GM21717 (cell line): ENCODE measurements around the gene MT1A.
"Not testable (repeated sequence)": the region's sequence is repeated elsewhere in the genome, so short reads cannot be mapped to it uniquely, and the experiment has no call there.

Source experiments
- ATAC-seq: cut with Tn5 transposase; IDR thresholded peaks from one replicate; pipeline ENCODE4 v1.9.1; 2021; ENCODE audit warnings: mild to moderate bottlenecking, moderate library complexity; ENCODE audit not compliant: unreplicated experiment

The MT1A gene

DNA sequence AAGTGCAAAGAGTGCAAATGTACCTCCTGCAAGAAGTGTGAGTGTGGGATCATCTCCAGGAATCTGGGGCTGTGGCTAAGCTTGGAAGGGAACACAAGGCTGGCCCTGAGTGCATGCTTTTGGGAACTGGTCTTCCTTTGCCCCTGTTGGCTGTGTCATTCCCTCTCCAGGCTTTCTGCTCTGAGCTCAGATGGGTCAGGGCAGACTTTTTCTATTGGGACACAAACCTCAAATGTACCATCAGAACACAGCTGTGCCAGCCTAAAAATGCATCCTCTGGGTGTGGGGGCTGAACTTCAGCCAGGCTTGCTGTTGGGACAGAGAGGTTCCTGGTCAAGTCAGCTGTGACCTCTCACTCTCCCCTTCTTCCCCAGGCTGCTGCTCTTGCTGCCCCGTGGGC, 14.1 kb downstream of the MT1A start:
- ATAC-seq: no peak

DNA sequence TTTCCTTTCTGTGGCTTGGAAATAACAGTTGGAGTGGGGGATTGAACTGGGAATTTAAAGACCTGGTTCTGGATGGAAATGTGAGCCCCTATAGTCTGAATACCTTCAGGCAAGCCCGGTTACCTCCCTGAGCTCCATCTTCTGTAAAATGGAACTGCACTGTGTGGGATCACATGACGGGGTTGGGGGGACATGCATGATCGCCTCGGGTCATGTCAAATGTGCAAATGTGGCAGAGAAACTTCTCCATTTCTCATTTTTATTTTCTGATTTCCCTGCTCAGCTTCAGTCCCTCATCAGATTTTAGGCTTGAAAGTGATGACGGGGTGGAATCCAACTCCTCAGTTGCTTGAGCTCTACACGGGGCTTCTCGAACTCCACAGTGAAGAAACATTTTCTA, 14.8 kb downstream of the MT1A start:
- no peak for ATAC-seq

DNA sequence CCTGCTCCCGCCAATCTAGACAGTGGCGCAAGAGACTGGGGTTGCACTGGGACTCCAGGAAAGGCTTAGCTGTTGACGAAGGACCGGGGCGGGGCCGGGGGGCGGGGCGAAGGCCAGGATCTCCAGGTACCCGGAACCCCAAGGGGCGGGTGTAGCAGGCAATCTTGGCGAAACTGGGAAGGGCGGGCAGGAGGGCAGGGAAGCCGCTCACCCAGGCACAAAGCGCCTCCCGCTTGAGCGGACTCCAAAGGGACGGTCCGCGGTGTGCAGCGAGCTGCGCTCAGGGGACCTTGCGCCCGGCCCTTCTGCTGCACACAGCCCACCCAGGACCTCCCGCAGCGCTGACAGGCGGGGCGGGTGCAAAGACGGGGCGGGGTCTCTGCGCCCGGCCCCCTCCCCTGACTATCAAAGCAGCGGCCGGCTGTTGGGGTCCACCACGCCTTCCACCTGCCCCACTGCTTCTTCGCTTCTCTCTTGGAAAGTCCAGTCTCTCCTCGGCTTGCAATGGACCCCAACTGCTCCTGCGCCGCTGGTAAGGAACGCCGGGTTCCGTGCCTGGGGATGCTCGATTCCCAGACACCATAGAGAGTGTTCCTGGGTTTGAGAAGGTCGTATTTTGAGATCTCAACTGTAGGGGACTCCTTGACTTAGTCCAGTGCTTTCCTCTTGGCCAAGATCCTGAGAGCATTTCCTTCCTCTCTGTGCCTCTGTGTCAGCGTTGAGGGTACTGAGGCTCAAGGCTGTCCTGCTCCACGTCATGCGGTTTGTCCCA, 19.3 kb downstream of the MT1A start, which contains the start of gene MT1F:
TSS of gene MT1F (plus strand) at position 405 of the 772 bp plus-strand sequence. CDS start at position 505, 100 bp downstream.
- peak; percentile 52 for ATAC-seq

DNA sequence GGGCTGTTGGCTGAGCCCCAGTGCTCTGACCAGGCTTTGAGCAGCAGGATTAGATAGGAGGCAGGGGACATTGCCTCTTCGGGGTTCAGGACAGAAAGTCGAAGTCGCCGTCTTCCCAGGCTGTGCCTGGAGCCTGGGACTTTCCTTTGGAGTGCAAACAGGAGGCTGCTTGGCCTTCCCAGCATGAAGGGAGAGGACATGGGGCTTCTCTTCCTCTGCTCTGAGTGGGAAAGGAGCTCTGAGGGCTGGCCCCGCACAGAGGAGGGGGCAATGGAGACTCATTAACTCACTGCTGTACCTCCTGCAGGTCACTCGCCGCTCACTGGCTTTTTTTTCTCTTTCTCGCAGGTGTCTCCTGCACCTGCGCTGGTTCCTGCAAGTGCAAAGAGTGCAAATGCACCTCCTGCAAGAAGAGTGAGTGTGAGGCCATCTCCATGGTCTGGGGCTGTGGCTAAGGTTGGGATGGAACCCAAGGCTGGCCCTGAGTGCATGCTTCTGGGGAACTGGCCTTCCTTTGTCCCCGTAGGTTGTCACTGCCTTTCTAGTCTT, 19.9 kb downstream of the MT1A start:
- ATAC-seq: no peak

DNA sequence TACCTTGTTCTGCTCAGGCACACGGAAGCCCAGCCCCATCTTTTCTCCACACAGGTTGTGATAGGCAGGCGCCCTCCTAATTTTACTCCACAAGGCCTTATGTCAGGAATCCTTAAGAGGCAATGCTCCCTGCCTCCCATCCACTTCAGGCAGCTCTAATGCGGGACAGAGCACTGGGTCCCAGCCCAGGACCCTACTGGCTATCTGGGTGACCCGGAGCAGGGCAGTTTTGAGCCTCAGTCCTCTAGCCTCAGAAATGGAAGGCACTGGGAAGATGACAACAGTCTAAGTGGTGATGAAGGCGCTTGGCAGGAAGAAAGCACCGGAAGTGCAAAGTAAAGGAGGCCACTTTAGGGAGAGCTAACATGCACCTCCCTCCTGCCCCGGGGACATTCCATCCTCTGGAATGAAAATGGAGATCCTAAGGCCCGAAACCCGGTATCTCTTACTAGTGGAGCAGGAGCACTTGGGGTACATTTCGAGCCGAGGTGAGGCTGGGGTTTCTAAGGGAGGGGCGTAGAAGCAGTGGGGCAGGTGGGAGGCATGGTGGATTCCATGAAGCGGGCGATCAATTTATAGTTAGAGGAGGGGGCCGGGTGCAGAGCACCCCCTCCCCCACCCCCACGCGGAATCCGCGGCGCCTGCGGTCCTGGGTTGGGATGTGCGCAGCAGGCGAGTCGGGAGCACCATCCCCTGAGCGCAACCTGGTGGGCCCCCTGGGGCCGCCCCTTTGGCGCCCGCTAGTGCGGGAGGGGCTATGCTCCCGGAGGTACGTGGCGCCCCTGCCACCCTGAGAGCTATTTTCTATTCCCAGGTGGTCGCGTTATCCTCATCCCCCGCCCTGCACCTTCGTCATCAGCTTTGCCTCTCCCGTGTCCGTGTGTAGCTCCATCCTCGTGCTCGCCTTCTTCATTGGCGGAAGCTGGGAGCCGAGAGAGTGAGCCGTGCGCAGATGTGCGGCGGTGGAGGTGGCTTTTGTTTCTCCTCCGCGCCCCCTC, 24.2 kb downstream of the MT1A start:
- ATAC-seq: no peak

DNA sequence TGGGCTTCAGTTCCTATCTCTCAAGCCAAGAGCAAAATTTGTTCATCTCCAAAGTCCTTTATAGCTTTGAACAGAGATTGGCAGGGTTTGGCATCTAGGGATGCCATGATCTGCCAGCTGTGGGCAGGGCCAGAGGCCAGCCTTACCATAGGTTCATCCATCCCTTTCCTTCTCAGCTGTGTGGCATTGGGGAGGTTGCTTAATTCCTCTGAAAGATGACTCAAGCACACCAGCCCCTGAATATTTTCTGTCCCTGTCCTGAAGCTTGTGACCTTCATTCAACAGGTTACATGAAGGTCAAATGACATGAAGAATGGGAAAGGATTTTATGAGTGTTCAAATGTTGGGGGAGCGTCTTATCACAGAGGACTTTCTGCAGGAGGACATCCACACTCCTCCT, 26.0 kb downstream of the MT1A start:
- ATAC-seq: no peak

DNA sequence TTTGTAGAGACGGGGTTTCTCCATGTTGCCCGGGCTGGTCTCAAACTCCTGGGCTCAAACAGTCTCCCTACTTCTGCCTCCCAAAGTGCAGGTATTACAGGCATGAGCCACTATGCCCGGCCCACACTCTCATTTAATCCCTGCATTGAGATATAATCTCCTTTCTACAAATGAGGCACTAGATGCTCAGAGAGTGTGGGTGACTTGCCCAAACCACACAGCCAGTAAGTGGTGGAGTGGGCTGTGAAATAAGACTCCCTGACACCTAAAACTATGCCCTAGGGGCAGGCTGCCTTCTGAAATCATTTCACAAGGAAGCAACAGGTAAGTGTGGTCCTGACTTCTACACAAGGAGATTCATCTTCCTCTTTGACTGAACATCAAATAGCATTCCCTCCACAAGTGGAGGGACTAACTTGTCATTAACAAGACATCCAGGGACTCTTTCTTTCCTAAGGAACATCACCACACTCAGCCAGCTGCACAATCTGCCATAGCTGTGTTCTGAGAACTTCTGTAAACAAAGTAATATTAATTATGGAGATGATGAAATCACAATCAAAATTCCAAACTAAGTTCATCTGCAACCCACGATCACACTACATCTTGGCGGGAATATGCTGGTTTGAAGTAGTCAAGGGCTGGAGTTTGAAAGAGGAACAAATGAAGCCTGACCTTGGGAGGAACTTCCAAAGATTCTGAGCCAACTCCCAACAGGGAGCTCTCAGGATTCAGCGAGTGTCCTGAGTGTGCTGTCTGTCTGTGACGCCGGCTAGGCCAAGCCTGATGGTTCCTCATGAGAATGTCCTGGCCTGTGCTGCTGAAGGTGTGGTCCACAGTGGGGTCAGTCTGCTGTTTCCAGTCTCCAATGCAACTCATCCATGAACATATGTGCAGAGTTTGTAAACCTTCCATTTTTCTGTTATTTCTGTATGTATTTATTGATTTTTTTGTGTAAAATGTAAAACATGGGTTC, 27.1 kb downstream of the MT1A start:
- ATAC-seq: not testable (repeated sequence)

DNA sequence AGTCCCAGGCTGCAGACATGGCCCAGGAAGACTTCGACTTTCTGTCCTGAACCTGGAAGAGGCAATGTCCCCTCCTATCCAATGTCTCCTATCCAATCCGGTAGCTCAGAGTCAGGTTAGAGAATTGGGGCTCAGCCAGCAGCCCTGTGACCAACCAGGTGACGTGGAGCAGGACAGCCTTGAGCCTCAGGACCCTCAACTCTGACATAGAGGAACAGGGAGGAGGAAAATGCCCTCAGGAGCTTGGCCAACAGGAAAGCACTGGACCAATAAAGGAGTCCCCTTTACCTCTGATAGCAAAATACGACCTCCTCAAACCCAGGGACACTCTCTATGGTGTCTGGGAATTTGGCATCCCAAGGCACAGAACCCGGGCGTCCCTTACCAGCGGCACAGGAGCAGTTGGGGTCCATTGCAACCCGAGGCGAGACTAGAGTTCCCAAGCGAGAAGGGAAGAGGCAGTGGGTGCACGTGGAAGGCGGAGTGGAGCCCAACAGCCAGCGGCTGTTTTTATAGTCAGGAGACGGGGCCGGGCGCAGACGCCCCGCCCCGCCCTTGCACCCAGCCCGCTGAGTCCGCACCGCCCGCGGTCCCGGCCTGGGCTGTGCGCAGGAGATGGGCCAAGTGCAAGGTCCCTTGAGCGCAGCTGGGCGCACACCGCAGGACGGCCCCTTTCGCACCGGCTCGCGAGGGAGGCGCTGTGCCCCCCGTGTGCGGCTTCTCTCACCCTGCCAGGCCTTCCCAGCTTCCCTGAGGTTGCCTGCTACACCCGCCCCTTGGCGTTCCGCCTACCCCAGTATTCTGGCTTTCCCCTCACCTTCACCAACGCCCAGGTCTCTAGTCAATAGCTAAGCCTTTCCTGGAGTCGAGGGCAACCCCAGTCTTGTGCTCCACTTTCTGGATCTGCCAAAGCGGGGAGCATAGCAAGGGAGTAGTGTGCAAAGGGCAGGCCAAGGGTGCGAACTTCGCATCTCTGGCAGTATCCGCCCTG, 29.4 kb downstream of the MT1A start, which contains the start of gene MT1G:
TSS of gene MT1G (minus strand) at position 485 of the 991 bp plus-strand sequence. CDS start at position 413, 72 bp downstream.
- ATAC-seq: no peak

DNA sequence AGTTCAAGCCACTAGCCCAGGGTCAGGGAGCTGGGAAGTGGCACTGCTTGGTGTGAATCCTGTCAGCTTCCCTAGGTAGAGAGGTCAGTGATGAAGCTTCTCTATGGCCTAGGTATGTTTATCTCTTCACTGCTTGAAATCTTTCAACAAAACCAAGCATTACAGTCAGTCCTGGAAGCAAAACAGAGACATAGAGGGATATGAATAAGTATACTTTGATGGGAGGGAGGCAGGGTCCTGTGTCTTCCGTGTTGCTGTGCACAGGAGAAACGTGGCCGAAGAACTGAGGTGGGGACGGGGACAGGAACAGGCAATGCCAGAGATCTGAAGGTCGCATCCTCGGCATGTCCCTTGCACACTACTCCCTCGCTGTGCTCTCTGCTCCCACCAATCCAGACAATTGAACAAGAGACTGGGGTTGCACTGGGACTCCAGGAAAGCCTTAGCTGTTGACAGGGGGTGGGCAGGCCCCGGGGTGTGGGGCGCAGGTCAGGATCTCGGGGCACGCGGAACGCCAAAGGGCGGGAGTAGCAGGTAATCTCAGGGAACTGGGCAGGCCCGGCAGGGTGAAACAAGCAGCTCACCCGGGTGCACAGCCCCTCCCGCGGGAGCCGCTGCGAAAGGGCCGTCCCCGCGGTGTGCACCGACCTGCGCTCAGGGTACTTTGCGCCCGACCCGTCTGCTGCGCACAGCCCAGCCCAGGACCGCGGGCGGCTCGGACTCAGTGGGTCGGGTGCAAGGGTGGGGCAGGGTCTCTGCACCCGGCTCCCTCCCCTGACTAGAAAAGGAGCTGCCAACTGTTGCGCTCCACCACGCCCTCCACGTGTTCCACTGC, 30.8 kb downstream of the MT1A start, which contains the start of gene MT1H:
TSS of gene MT1H (plus strand) at position 810 of the 835 bp plus-strand sequence. CDS start 71 bp downstream, outside the sequence.
- no peak for ATAC-seq

DNA sequence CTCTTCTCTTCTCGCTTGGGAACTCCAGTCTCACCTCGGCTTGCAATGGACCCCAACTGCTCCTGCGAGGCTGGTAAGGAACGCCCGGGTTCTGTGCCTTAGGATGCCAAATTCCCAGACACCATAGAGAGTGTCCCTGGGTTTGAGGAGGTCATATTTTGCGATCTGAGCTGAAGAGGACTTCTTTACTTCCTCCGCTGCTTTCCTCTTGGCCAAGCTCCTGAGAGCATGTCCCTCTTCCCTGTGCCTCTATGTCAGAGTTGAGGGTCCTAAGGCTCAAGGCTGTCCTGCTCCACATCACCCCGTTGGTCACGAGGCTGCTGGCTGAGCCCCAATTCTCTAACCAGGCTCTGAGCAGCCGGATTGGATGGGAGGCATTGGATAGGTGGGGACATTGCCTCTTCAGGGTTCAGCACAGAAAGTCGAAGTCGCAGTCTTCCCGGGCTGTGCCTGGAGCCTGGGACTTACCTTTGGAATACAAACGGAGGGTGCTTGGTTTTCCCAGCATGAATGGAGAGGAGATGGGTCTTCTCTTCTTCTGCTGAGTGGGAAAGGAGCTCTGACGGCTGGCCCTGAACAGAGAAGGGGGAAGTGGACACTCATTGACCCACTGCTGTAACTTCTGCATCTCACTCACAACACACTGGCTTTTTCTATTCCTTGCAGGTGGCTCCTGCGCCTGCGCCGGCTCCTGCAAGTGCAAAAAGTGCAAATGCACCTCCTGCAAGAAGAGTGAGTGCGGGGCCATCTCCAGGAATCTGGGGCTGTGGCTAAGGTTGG, 31.6 kb downstream of the MT1A start:
- ATAC-seq: no peak

DNA sequence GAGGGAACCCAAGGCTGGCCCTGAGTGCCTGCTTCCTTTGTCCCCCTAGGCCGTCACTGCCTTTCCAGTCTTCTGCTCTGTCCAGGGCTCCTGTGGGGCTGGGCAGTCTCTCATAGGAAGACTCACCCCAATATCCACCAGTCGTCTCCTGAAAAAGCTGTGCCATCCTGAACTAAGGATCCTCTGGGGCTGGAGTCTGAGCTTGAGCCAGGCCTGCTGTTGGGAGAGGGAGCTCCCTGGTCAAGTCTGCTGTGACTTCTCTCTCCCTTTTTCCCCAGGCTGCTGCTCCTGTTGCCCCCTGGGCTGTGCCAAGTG, 32.1 kb downstream of the MT1A start:
- ATAC-seq: no peak

DNA sequence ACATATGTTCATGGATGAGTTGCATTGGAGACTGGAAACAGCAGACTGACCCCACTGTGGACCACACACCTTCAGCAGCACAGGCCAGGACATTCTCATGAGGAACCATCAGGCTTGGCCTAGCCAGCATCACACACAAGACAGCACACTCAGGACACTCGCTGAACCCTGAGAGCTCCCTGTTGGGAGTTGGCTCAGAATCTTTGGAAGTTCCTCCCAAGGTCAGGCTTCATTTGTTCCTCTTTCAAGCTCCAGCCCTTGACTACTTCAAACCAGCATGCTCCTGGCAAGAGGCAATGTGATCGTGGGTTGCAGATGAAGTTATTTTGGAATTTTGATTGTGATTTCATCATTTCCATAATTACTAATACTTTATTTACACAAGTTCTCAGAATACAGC, 33.2 kb downstream of the MT1A start:
- ATAC-seq: not testable (repeated sequence)

DNA sequence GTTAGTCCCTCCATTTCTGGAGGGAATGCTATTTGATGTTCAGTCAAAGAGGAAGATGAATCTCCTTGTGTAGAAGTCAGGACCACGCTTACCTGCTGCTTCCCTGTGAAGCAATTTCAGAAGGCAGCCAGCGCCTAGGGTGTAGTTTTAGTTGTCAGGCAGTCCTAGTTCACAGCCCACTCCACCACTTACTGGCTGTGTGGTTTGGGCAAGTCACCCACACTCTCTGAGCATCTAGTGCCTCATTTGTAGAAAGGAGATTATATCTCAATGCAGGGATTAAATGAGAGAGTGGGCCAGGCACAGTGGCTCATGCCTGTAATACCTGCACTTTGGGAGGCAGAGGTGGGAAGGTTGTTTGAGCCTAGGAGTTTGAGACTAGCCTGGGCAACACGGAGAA, 33.7 kb downstream of the MT1A start:
- not testable (repeated sequence) for ATAC-seq

DNA sequence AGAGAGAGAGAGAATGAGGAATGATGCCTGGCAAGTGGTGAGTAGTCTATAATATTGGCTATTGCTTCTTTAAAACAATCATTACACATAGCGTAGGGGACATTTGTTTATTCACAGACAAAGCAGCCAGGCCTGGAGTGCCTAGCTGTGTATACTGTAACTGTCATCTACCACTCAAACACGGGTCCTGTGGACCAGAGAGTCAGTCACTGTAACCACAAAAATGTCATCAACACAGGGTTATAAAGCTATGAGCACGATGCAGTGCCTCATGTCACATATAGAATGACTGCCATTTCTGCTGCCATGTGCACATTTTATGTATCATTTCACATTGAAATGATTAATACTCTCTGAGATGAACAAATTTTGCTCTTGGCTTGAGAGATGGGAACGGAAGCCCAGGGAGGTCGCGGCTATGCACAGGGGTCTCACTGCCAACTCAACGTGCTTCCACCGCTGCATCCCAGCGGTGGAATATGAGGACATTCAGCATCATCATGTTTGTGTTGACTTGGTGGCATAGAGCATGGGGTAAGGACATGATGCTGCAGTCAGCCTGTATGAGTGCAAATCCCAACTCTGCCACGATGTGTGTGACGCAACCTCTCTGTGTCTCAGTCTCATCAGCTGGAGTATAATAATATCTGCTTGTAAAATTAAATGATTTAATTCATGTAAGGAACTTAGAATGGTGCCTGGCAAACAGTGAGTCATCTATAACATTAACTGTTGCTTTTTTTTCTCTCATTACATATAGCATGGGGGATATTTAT, 34.5 kb downstream of the MT1A start:
- ATAC-seq: no peak

DNA sequence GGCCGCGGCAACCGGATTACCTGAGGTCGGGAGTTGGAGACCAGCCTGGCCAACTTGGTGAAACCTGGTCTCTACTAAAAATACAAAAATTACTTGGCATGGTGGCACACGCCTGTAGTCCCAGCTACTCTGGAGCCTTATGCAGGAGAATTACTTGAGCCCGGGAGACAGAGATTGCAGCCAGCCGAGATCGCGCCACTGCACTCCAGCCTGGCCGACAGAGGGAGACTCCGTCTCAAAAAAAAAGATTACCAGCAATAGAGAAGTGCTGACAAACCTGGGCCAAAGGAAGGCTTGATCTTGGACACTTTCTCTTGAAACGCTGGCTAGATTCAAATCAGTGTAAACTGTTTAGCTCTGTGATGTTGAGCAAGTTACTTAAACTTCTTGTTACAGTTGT, 35.5 kb downstream of the MT1A start:
- ATAC-seq: no peak

DNA sequence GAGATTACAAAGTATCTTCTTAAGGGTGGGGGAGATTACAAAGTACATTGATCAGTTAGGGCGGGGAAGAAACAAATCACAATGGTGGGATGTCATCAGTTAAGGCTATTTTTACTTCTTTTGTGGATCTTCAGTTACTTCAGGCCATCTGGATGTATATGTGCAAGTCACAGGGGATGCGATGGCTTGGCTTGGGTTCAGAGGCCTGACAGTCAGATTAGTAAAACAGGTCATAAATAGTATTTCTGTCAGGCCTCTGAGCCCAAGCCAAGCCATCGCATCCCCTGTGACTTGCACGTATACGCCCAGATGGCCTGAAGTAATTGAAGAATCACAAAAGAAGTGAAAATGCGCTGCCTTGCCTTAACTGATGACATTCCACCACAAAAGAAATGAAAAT, 36.1 kb downstream of the MT1A start:
- not testable (repeated sequence) for ATAC-seq
